Right renal cortex interstitium (tissue), 3 donors: Measurements from ENCODE around the gene ZNF468. TPM values are rescaled to one million over a fixed set of nuclear protein-coding genes. Genes with fewer than 3 reads are reported as not detected.
"Not testable (repeated sequence)": the region's sequence is repeated elsewhere in the genome, so short reads cannot be mapped to it uniquely, and the experiment has no call there.

Experiments used
- DNase-seq, 3 donors: peaks; one replicate each; pipeline ENCODE4 v3.0.0-alpha.2; 2013; ENCODE audit warnings: low read depth in 3 of 3, low spot score in 2 of 3
- polyA plus RNA-seq, 3 donors: library from polyadenylated mRNA; unstranded; fragments of 120-200 nt; gene quantifications; one replicate each; pipeline ENCODE4 v1.2.1, GENCODE V29; 2013; ENCODE audit not compliant: insufficient read length in 3 of 3

The ZNF468 gene
- polyA plus RNA-seq, 3 donors: 35.2 to 36.3 (median 35.5) TPM

DNA sequence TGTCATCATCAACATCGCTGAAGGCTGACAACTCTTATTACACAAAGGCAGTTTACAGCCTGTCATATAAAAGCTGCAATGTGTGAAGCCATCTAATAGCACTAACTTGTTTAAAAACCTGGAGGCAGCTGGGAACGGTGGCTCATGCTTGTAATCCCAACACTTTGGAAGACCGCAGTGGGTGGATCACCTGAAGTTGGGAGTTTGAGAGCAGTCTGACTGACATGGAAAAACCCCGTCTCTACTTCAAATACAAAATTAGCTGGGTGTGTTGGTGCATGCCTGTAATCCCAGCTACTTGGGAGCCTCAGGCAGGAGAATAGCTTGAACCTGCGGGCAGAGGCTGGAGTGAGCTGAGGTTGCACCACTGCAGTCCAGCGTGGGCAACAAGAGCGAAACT lies 27.6 kb downstream of the ZNF468 start:
- not testable (repeated sequence) for DNase-seq

DNA sequence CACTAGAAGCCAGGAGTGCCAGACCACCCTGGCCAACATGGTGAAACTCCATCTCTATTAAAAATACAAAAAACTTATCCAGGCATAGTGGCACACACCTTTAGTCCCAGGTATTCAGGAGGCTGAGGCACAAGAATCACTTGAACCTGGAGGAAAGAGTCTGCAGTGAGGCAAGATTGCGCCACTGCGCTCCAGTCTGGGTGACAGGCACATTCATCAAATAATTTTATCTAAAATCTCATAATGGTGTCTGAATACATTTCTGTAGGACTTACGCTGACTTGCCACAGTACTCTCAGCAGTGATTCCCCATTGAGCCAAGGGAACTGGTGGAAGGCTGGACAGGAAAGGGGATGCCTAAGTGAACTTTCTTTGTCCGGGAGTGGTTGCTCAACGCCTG lies 31.7 kb downstream of the ZNF468 start:
- DNase-seq: no peak

DNA sequence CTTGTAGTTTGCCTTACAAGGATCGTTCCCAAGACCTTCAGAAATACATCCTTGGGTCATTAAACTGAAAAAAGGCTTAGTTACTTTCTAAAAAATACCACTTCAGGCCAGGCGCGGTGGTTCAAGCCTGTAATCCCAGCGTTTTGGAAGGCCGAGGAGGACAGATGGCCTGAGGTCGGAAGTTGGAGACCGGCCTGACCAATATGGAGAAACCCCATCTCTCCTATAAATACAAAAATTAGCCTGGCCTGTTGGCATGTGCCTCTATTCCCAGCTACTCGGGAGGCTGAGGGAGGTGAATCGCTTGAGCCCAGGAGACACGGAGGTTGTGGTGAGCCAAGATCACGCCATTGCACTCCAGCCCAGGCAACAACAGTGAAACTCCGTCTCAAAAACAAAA lies 33.7 kb downstream of the ZNF468 start:
- no peak for DNase-seq

DNA sequence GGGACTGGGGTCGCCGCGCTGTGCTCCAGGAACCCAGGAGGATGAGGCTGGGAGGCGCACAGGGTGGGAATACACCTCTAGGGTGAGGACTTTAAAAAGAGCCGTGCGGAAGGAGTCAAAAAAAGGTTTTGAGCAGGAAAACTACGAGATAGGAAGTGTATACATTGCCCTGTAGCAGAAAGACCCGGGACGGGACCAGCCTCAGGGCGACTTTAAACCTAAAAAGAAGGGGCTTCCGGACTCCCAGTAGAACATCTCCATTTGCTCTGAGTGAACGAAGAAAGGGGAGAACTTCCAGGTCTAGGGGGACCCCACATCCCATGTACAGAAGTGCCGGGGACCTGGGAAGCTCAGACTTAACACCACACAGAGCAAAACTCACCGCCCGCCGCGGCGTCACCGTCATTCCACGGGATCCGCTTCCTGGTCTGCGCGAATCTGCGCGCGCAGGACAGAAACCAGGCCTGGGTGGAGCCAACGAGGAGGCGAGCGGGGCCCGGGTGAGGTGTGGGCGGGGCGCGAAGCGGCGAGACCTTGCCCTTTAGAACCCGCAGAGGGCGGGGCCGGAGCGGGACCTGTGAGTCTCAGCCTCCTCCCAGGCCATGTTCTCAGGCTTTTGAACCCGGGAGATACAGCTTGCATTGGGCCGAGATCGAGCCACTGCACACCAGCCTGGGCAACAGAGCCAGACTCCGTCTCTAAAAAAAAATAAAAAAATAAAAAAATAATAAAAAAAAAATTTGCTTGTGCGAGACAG lies 36.0 kb downstream of the ZNF468 start, which contains the start of gene ZNF28:
Gene ZNF28, minus strand, starts transcription at position 430 of the 757 bp plus-strand sequence. CDS start 3,675 bp downstream, outside the sequence.
- not testable (repeated sequence) for DNase-seq

DNA sequence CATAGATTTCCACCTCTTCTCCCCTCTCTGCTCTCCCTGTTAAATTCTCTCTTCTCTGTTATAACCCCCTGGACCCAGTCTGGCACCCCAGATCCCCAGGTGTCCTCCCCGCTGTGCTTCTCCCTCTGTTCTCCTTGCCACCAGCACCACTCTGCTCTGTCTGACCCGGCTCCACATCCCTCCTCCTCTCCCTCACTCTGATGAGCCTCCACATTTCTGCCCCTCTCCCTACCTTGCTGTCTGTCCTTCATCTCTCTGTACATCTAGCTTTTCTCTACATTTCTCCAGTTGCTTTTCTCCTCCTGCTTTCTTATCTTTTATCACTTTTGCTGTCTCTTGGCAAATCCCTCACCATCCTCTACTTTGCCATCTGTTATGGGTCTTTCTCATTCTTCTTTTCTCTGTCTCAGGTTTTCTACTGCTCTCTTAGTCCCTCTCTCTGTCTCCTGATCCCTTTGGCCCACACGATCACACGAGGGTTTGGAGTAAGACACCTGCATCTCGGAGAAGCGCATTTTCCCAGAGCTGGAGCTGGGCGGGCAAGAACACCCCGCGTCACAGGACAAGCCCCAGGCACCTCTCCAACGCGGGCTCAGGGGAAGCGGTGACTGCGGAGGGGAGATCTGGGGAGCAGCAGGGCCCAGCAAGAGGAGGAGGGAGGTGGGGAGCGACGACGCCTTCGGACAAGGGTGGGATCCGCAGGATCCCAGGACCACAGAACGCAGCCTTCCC lies 36.8 kb downstream of the ZNF468 start:
- DNase-seq: not testable (repeated sequence)

DNA sequence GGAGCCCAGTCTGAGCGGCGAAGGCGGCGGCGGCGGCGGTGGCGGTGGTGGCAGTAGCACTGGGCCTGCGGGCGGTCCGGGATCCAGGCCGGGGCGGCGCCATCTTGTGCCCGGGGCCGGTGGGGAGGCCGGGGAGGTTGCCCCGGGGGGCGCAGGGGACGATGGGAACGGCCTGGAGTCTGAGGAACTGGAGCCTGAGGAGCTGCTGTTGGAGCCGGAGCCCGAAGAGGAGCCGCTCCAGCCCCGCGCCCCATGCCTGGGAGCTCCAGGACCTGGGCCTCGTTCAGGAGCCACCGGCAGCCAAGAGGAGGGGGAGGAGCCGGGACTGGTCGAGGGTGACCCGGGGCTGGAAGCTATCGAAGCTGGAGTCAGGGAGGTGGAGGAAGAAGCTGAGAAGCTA lies 47.6 kb downstream of the ZNF468 start:
- DNase-seq: no peak

DNA sequence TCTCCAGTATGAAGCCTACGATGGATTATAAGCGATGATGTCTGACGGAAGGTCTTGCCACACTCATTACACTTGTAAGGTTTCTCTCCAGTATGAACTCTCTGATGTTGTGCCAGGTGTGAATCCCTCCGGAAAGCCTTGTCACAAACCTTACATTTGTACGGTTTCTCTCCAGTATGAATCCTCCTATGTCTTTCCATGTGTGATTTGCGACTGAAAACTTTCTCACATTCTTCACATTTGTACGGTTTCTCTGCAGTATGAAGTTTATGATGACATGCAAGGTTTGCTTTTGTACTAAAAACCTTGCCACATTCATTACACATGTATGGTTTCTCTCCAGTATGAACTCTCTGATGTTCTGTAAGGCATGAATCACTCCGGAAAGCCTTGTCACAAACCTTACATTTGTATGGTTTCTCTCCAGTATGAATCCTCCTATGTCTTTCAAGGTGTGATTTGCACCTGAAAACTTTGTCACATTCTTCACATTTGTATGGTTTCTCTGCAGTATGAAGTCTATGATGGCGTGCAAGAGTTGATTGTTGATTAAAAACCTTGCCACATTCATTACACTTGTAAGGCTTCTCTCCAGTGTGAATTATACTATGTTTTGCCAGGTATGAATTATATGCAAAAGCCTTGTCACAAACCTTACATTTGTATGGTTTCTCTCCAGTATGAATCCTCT lies 57.3 kb downstream of the ZNF468 start:
- not testable (repeated sequence) for DNase-seq

DNA sequence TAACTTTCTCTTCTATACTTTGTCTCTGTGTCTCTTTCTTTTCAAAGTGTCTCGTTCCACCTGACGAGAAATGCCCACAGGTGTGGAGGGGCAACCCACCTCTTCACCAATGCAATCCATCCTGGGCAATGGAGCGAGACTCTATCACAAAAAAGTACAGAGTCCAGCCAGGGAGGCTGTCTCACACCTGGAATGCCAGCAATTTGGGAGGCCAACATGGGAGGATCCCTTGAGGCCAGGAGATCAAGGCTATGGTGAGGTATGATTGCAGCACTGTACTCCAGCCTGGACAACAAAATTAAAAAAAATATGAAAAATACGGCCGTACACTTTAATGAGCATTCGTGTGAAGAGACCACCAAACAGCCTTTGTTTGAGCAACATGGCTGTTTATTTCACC lies 68.0 kb downstream of the ZNF468 start:
- no peak for DNase-seq

Other genes starting within 250 kb of the ZNF468 start
- gene ZNF83, start 219.3 kb downstream of the ZNF468 start, polyA plus RNA-seq: 10 to 100 TPM; 68.0 to 80.3 (median 69.9) TPM
- gene ZNF611, start 122.6 kb downstream of the ZNF468 start, polyA plus RNA-seq: 10 to 100 TPM; 15.3 to 16.7 (median 16.5) TPM
- 1 to 10 TPM; 5.7 to 9.5 (median 7.1) TPM for gene ZNF600, start 70.8 kb downstream of the ZNF468 start, polyA plus RNA-seq
- 10 to 100 TPM; 22.8 to 26.6 (median 24.6) TPM for gene ZNF28, start 36.0 kb downstream of the ZNF468 start, polyA plus RNA-seq
- gene ZNF320, start 40.0 kb upstream of the ZNF468 start, polyA plus RNA-seq: 10 to 100 TPM; 15.7 to 20.1 (median 18.0) TPM
- gene ZNF888, start 65.8 kb upstream of the ZNF468 start, polyA plus RNA-seq: 10 to 100 TPM; 11.9 to 12.0 (median 12.0) TPM
- gene ZNF816, start 105.3 kb upstream of the ZNF468 start, polyA plus RNA-seq: 10 to 100 TPM; 14.4 to 18.5 (median 16.0) TPM
- not detected for gene ERVV-1, start 156.3 kb upstream of the ZNF468 start, polyA plus RNA-seq
- gene ERVV-2, start 187.1 kb upstream of the ZNF468 start, polyA plus RNA-seq: under 1 TPM in 2 of 3 donors, not detected in 1; 0.07 to 0.16 TPM
- gene ZNF160, start 245.8 kb upstream of the ZNF468 start, polyA plus RNA-seq: 10 to 100 TPM; 36.0 to 40.2 (median 38.9) TPM